Epithelial cell of prostate (primary cell): Measurements from ENCODE around the gene FTCD.
"Not testable (repeated sequence)": the region's sequence is repeated elsewhere in the genome, so short reads cannot be mapped to it uniquely, and the experiment has no call there.

Experiments
- DNase-seq: peaks from one replicate; pipeline ENCODE4 v3.0.0-alpha.2; 2011; ENCODE audit warnings: low read depth, low spot score
- H3K27ac ChIP-seq: fragments of 450-650 bp; 2 replicates; pipeline ENCODE4 v1.5.1; 2017; ENCODE audit warnings: mild to moderate bottlenecking

Gene FTCD

GRCh38 chr21:46154155-46154954 lies 1.0 kb downstream of the FTCD start:
- no peak for DNase-seq
- H3K27ac ChIP-seq = no peak overlapping the region

- no peak for DNase-seq
- H3K27ac ChIP-seq = no peak overlapping the region
These were observed 1.9 kb downstream of the FTCD start for GRCh38 chr21:46153247-46154154.

GRCh38 chr21:46152927-46153246 lies 2.5 kb downstream of the FTCD start:
- no peak overlapping the region for H3K27ac ChIP-seq
- no peak for DNase-seq

GRCh38 chr21:46151989-46152926 lies 3.1 kb downstream of the FTCD start:
- H3K27ac ChIP-seq = no peak overlapping the region
- DNase-seq = no peak

GRCh38 chr21:46151261-46151988 lies 4.0 kb downstream of the FTCD start:
- H3K27ac ChIP-seq = no peak overlapping the region
- no peak for DNase-seq

- H3K27ac ChIP-seq = no peak overlapping the region
- no peak for DNase-seq
These were observed 4.8 kb downstream of the FTCD start for GRCh38 chr21:46150491-46151121.

GRCh38 chr21:46150073-46150472 lies 5.3 kb downstream of the FTCD start:
- no peak for DNase-seq
- no peak overlapping the region for H3K27ac ChIP-seq

GRCh38 chr21:46149205-46149901 lies 6.0 kb downstream of the FTCD start:
- H3K27ac ChIP-seq = no peak overlapping the region

GRCh38 chr21:46148106-46148505 lies 7.3 kb downstream of the FTCD start:
- H3K27ac ChIP-seq = no peak overlapping the region
- no peak for DNase-seq

More at GRCh38 chr21:46149205-46149901, 6.0 kb downstream of the FTCD start:
- no peak for DNase-seq

GRCh38 chr21:46147429-46147828 lies 8.0 kb downstream of the FTCD start:
- not testable (repeated sequence) for H3K27ac ChIP-seq, DNase-seq

GRCh38 chr21:46146856-46147255 lies 8.5 kb downstream of the FTCD start:
- no peak overlapping the region for H3K27ac ChIP-seq
- no peak for DNase-seq

GRCh38 chr21:46145840-46146691 lies 9.3 kb downstream of the FTCD start:
- DNase-seq = no peak
- H3K27ac ChIP-seq = no peak overlapping the region

GRCh38 chr21:46145159-46145839 lies 10.1 kb downstream of the FTCD start:
- DNase-seq = no peak
- no peak overlapping the region for H3K27ac ChIP-seq

- H3K27ac ChIP-seq = no peak overlapping the region
- DNase-seq = no peak
These were observed 10.8 kb downstream of the FTCD start for GRCh38 chr21:46144464-46145070.

- DNase-seq = no peak
- no peak overlapping the region for H3K27ac ChIP-seq
These were observed 12.6 kb downstream of the FTCD start for GRCh38 chr21:46142582-46143473.
